Keratinocyte (primary cell): ENCODE measurements around the gene CREB3L1. TPM values are rescaled to one million over a fixed set of nuclear protein-coding genes. Genes with fewer than 3 reads are reported as not detected.
"Not testable (repeated sequence)": the region's sequence is repeated elsewhere in the genome, so short reads cannot be mapped to it uniquely, and the experiment has no call there.

Experiments used
- DNase-seq: peaks from one replicate; pipeline ENCODE4 v3.0.0-alpha.2; 2011; ENCODE audit warnings: low read depth, missing footprints, low spot score
- FAIRE-seq: peaks from 2 replicates; lab custom pipeline; 2011; peaks lifted over from hg19 to GRCh38; lab: Jason Lieb, UNC
- H2AFZ ChIP-seq: 2 replicates; pipeline ENCODE4 v1.6.0; 2012; ENCODE audit warnings: low read length, control low read depth, inconsistent platforms; ENCODE audit not compliant: control insufficient read depth
- H3K27ac ChIP-seq: 2 replicates; pipeline ENCODE4 v1.5.1; 2011; ENCODE audit warnings: low read length; ENCODE audit not compliant: control insufficient read depth, insufficient read depth
- H3K27me3 ChIP-seq: 3 replicates; pipeline ENCODE4 v1.6.0; 2011; ENCODE audit warnings: low read length; ENCODE audit not compliant: control insufficient read depth, insufficient read depth; ENCODE audit errors: extremely low read depth
- H3K36me3 ChIP-seq, 2 experiments: 2 replicates in 1 of 2; 3 replicates in 1 of 2; pipeline ENCODE4 v1.5.1; 2011; ENCODE audit warnings: low read length in 2 of 2, mild to moderate bottlenecking in 1 of 2; ENCODE audit not compliant: control insufficient read depth in 2 of 2, insufficient read depth in 2 of 2; ENCODE audit errors: extremely low read depth in 1 of 2
- H3K4me1 ChIP-seq: 3 replicates; pipeline ENCODE4 v1.5.1; 2011; ENCODE audit warnings: low read length; ENCODE audit not compliant: control insufficient read depth, insufficient read depth; ENCODE audit errors: extremely low read depth
- H3K4me2 ChIP-seq: 3 replicates; pipeline ENCODE4 v1.6.0; 2011; ENCODE audit warnings: low read depth, low read length; ENCODE audit not compliant: control insufficient read depth, insufficient read depth; ENCODE audit errors: extremely low read depth
- H3K4me3 ChIP-seq, 3 experiments: fragments of 200-600 bp in 1 of 3; sonication (generic) in 1 of 3; 2 replicates in 2 of 3; 3 replicates in 1 of 3; pipeline ENCODE4 v1.5.1; 2011 to 2016; ENCODE audit warnings: low read length in 3 of 3, mild to moderate bottlenecking in 3 of 3, control low read depth in 2 of 3, inconsistent platforms in 1 of 3, low read depth in 1 of 3, mixed read lengths in 1 of 3, mixed run types in 1 of 3, moderate library complexity in 1 of 3; ENCODE audit not compliant: control insufficient read depth in 2 of 3, insufficient read depth in 2 of 3; ENCODE audit errors: extremely low read depth in 1 of 3
- H3K79me2 ChIP-seq: 2 replicates; pipeline ENCODE4 v1.6.0; 2012; ENCODE audit warnings: low read length; ENCODE audit not compliant: control insufficient read depth, insufficient read depth
- H3K9ac ChIP-seq: 3 replicates; pipeline ENCODE4 v1.6.0; 2011; ENCODE audit warnings: low read length; ENCODE audit not compliant: control insufficient read depth, insufficient read depth; ENCODE audit errors: extremely low read depth
- H3K9me1 ChIP-seq: 3 replicates; pipeline ENCODE4 v1.6.0; 2011; ENCODE audit warnings: low read length; ENCODE audit not compliant: control insufficient read depth, insufficient read depth; ENCODE audit errors: extremely low read depth
- H3K9me3 ChIP-seq: 2 replicates; pipeline ENCODE4 v1.5.1; 2012; ENCODE audit warnings: low read depth, low read length; ENCODE audit not compliant: control insufficient read depth
- H4K20me1 ChIP-seq: 3 replicates; pipeline ENCODE4 v1.6.0; 2011; ENCODE audit warnings: low read length; ENCODE audit not compliant: control insufficient read depth, insufficient read depth; ENCODE audit errors: extremely low read depth
- EZH2 ChIP-seq: IDR thresholded peaks from one replicate; pipeline ENCODE4 v1.6.1; 2012; ENCODE audit warnings: inconsistent platforms, mild to moderate bottlenecking, low read length, moderate library complexity
- dilution Hi-C: fragments of 300-500 bp; cut with MboI; formaldehyde crosslinking; loops from one replicate; pipeline ENCODE4 v1.7.0; 2020; ENCODE audit warnings: low sequenced_read_pairs; ENCODE audit not compliant: extremely low pct_ligation_motif_present
- polyA plus RNA-seq, 5 experiments: library from polyadenylated mRNA; depleted of rRNA in 3 of 5; stranded (reverse) in 3 of 5; stranded (forward) in 1 of 5; unstranded in 1 of 5; fragments of >200 nt; gene quantifications; 1 replicate in 1 of 5; 2 replicates in 3 of 5; 3 replicates in 1 of 5; pipeline versions ENCODE4 v1.2.1 to v1.2.3, GENCODE V29; 2011 to 2012; ENCODE audit warnings: missing spikeins in 2 of 5, low read depth in 1 of 5, low replicate concordance in 1 of 5
- TF ChIP-seq, protein P1 (sequence below), 3 experiments: IDR thresholded peaks in 1 of 3; conservative IDR thresholded peaks in 1 of 3; optimal IDR thresholded peaks in 1 of 3; 2 replicates in 2 of 3; 3 replicates in 1 of 3; pipeline versions ENCODE3 to v1.5.1; 2011; ENCODE audit warnings: low read length in 3 of 3, mild to moderate bottlenecking in 3 of 3, moderate library complexity in 2 of 3, control low read depth in 1 of 3, inconsistent platforms in 1 of 3; ENCODE audit not compliant: insufficient read depth in 2 of 3; ENCODE audit errors: extremely low read depth in 1 of 3

The CREB3L1 gene
- polyA plus RNA-seq, 1 donor (not counting 4 experiments of a cell fraction or from before 2014, with no cell fraction given): not detected

DNA sequence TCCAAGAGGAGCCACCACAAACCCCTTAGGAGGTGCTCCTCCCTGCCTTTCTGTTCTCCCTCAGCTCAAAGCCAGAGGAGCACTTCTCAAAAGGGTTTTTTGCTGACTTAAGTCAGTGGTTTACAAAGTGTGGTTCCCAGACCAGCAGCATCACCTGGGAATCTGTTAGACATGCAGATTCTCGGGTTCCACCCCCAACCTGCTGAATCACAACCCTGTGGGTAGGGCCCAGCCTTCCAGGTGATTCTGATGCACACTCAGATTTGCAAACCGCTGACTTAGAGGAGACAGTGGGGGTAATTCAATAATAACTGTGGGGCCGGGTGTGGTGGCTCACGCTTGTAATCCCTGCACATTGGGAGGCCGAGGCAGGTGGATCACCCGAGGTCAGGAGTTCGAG, 22.8 kb downstream of the CREB3L1 start:
- Histone ChIP-seq H3K27ac (no peak overlapping the region), H3K4me1 (peaks cover 19% of the 10 kb centered on the region), H3K9me1 (no peaks in the 10 kb centered on the region), H3K9me3 (no peaks in the 10 kb centered on the region), H3K79me2 (no peaks in the 10 kb centered on the region), H3K36me3 (no peaks in the 10 kb centered on the region), H3K4me3 (no peak overlapping the region), H3K9ac (no peak overlapping the region), H4K20me1 (no peaks in the 10 kb centered on the region), H3K4me2 (no peak overlapping the region), H2AFZ (no peak overlapping the region), H3K27me3 (no peaks in the 10 kb centered on the region)
- FAIRE-seq: no peak
- DNase-seq: no peak
- dilution Hi-C loops: no loop called here
- TF ChIP-seq, protein P1, sequence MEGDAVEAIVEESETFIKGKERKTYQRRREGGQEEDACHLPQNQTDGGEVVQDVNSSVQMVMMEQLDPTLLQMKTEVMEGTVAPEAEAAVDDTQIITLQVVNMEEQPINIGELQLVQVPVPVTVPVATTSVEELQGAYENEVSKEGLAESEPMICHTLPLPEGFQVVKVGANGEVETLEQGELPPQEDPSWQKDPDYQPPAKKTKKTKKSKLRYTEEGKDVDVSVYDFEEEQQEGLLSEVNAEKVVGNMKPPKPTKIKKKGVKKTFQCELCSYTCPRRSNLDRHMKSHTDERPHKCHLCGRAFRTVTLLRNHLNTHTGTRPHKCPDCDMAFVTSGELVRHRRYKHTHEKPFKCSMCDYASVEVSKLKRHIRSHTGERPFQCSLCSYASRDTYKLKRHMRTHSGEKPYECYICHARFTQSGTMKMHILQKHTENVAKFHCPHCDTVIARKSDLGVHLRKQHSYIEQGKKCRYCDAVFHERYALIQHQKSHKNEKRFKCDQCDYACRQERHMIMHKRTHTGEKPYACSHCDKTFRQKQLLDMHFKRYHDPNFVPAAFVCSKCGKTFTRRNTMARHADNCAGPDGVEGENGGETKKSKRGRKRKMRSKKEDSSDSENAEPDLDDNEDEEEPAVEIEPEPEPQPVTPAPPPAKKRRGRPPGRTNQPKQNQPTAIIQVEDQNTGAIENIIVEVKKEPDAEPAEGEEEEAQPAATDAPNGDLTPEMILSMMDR (optimal IDR thresholded peaks at IDR 0.05 in 1 of 3, IDR thresholded peaks at IDR 0.05 in 1 of 3, conservative IDR thresholded peaks at IDR 0.05 in 1 of 3; ENCODE audit: extremely low read depth in 1 of 3, insufficient read depth in 2 of 3, low read length in 3 of 3): no peak
- no peak for TF ChIP-seq EZH2

DNA sequence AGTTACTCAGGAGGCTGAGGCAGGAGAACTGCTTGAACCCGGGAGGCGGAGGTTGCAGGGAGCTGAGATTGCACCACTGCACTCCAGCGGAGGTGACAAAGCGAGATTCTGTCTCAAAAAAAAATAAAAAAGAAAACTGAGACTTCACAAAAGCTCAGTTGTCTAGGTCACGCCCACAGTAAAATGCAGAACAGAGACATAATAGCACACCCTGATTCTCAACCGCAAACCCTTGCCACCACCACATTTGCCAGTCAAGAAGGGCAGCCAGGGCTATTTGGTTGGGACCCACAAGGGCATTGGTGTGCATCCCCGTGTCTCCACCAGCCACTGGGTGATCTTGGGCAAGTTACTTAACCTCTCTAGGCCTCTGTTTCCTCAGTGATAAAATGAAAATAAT, 25.4 kb downstream of the CREB3L1 start:
- Histone ChIP-seq H3K4me1 (peaks cover 10% of the 10 kb centered on the region), H3K27me3 (no peaks in the 10 kb centered on the region), H3K9me3 (no peaks in the 10 kb centered on the region), H3K9ac (no peak overlapping the region), H3K9me1 (no peaks in the 10 kb centered on the region), H2AFZ (no peak overlapping the region), H3K4me3 (no peak overlapping the region), H3K36me3 (no peaks in the 10 kb centered on the region), H3K79me2 (no peaks in the 10 kb centered on the region), H3K27ac (no peak overlapping the region), H3K4me2 (no peak overlapping the region), H4K20me1 (no peaks in the 10 kb centered on the region)
- no peak for TF ChIP-seq EZH2
- TF ChIP-seq, protein P1 (optimal IDR thresholded peaks at IDR 0.05 in 1 of 3, IDR thresholded peaks at IDR 0.05 in 1 of 3, conservative IDR thresholded peaks at IDR 0.05 in 1 of 3; ENCODE audit: extremely low read depth in 1 of 3, insufficient read depth in 2 of 3, low read length in 3 of 3): no peak
- dilution Hi-C loops: no loop called here
- FAIRE-seq (no peak), DNase-seq (no peak)

DNA sequence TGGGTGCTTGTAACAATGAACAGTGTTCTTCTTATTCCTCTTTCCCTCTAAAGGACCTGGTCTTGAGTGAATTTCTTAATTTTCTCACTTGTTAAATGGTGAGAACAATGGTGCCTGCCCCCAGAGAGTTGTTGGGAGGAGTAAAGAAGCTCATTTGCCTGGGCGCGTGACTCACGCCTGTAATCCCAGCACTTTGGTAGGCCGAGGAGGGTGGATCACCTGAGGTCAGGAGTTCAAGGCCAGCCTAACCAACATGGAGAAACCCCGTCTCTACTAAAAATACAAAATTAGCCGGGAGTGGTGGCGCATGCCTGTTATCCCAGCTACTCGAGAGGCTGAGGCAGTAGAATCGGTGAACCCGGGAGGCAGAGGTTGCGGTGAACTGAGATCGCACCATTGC, 26.6 kb downstream of the CREB3L1 start:
- H3K4me2 ChIP-seq, H3K27me3 ChIP-seq, H4K20me1 ChIP-seq, H3K79me2 ChIP-seq, dilution Hi-C loops, H3K9me1 ChIP-seq, H3K27ac ChIP-seq, FAIRE-seq, H3K9ac ChIP-seq, H2AFZ ChIP-seq, H3K4me1 ChIP-seq, H3K9me3 ChIP-seq, H3K36me3 ChIP-seq, DNase-seq, H3K4me3 ChIP-seq: not testable (repeated sequence)
